IMR-90 (cell line): Measurements from ENCODE around the gene TMF1.

ENCODE experiments used
- BHLHE40 ChIP-seq: fragments of 150-350 bp; IDR thresholded peaks from 2 replicates; pipeline ENCODE4 v1.6.1; 2016; ENCODE audit warnings: mild to moderate bottlenecking, low read depth, low read length
- CEBPB ChIP-seq: IDR thresholded peaks from 2 replicates; pipeline ENCODE4 v1.6.1; 2012; ENCODE audit warnings: low read depth, low read length, improper control_type of control experiment
- MAZ ChIP-seq: IDR thresholded peaks from 2 replicates; pipeline ENCODE4 v1.6.1; 2012; ENCODE audit warnings: low read depth, mild to moderate bottlenecking, low read length, improper control_type of control experiment, moderate library complexity, borderline replicate concordance
- POLR2A ChIP-seq: IDR thresholded peaks from 2 replicates; pipeline ENCODE4 v1.6.1; 2012; ENCODE audit warnings: mild to moderate bottlenecking, low read depth, low read length
- RAD21 ChIP-seq: IDR thresholded peaks from 2 replicates; pipeline ENCODE4 v1.6.1; 2012; ENCODE audit warnings: low read length, improper control_type of control experiment
- RFX5 ChIP-seq: IDR thresholded peaks from 2 replicates; pipeline ENCODE4 v1.8.0; 2012; ENCODE audit warnings: low read depth, mild to moderate bottlenecking, low read length, moderate library complexity
- SMC3 ChIP-seq: fragments of 150-350 bp; IDR thresholded peaks from 2 replicates; pipeline ENCODE4 v1.6.1; 2016; ENCODE audit warnings: low read depth, mild to moderate bottlenecking, antibody characterized with exemption, low read length, moderate library complexity
- TF ChIP-seq, protein P1 (sequence below): fragments of 150-350 bp; IDR thresholded peaks from 2 replicates; pipeline ENCODE4 v1.6.1; 2017; ENCODE audit warnings: mild to moderate bottlenecking, antibody characterized with exemption, low read length, low read depth
- TF ChIP-seq, protein P2 (sequence below): conservative IDR thresholded peaks from 2 replicates; pipeline ENCODE4 v1.5.1; 2012; ENCODE audit warnings: mild to moderate bottlenecking, low read depth, low read length, improper control_type of control experiment

DNA sequence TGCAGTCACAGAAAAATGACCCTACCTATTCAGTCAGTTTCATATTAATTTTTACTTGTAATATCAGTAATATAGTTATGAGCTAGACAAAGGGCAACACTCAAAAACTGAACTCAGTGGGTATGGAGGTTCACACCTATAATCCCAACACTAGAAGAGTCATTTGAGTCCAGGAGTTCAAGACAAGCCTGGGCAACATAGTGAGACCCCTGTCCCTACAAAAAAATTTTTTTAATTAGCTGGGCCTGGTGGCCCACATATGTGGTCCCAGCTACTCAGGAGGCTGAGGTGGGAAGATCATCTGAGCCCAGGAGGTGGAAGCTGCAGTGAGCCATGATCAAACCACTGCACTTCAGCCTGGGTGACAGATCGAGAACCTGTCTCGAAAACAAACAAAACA, 3.1 kb downstream of the TMF1 start:
- TF ChIP-seq, protein P1, sequence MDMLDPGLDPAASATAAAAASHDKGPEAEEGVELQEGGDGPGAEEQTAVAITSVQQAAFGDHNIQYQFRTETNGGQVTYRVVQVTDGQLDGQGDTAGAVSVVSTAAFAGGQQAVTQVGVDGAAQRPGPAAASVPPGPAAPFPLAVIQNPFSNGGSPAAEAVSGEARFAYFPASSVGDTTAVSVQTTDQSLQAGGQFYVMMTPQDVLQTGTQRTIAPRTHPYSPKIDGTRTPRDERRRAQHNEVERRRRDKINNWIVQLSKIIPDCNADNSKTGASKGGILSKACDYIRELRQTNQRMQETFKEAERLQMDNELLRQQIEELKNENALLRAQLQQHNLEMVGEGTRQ: no peak
- TF ChIP-seq, protein P2, sequence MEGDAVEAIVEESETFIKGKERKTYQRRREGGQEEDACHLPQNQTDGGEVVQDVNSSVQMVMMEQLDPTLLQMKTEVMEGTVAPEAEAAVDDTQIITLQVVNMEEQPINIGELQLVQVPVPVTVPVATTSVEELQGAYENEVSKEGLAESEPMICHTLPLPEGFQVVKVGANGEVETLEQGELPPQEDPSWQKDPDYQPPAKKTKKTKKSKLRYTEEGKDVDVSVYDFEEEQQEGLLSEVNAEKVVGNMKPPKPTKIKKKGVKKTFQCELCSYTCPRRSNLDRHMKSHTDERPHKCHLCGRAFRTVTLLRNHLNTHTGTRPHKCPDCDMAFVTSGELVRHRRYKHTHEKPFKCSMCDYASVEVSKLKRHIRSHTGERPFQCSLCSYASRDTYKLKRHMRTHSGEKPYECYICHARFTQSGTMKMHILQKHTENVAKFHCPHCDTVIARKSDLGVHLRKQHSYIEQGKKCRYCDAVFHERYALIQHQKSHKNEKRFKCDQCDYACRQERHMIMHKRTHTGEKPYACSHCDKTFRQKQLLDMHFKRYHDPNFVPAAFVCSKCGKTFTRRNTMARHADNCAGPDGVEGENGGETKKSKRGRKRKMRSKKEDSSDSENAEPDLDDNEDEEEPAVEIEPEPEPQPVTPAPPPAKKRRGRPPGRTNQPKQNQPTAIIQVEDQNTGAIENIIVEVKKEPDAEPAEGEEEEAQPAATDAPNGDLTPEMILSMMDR: no peak
- TF ChIP-seq POLR2A (no peak), CEBPB (no peak), RAD21 (no peak), MAZ (no peak), SMC3 (no peak), RFX5 (no peak), BHLHE40 (no peak)
